SK-N-SH (cell line): ENCODE measurements around the gene KCNQ5. TPM values are rescaled to one million over a fixed set of nuclear protein-coding genes. Genes with fewer than 3 reads are reported as not detected.
A peak's percentile ranks its signal among the peaks of the same experiment; 100 is the strongest.

Experiments
- CTCF ChIA-PET: fragments of 300-600, 350-600 bp; formaldehyde crosslinking; extraction: SDS; loops from one replicate; lab custom pipeline; 2021; lab: Yijun Ruan, JAX
- POLR2A ChIA-PET: fragments of 350-600 bp; sonication (Branson Sonifier 250); formaldehyde crosslinking; extraction: SDS; loops from one replicate; lab custom pipeline; 2020; ENCODE audit warnings: antibody characterized with exemption, inconsistent platforms; lab: Yijun Ruan, JAX
- DNase-seq: peaks from one replicate; pipeline ENCODE4 v3.0.0; 2012
- H2AFZ ChIP-seq: fragments of 200-600 bp; sonication (generic); 2 replicates; pipeline ENCODE4 v1.8.1; 2016; ENCODE audit warnings: antibody characterized with exemption, mild to moderate bottlenecking, low read depth
- H3F3A ChIP-seq: fragments of 200-600 bp; sonication (generic); replicated peaks from 2 replicates; pipeline ENCODE3; 2016; ENCODE audit warnings: antibody characterized with exemption, mild to moderate bottlenecking; ENCODE audit not compliant: insufficient read depth
- H3K27ac ChIP-seq, 2 experiments: fragments of 200-500 bp in 1 of 2; fragments of 200-600 bp in 1 of 2; sonication (Bioruptor generic) in 1 of 2; sonication (generic), shearing (Covaris generic) in 1 of 2; 2 replicates each; pipeline versions ENCODE4 v1.5.1 to v1.6.1; 2014 to 2016; ENCODE audit warnings: low read depth in 2 of 2, inconsistent platforms in 1 of 2, low read length in 1 of 2, mild to moderate bottlenecking in 1 of 2, mixed read lengths in 1 of 2
- H3K27me3 ChIP-seq: fragments of 200-600 bp; sonication (generic), shearing (Covaris generic); 2 replicates; pipeline ENCODE4 v1.6.1; 2016; ENCODE audit warnings: mixed run types; ENCODE audit not compliant: insufficient read depth
- H3K36me3 ChIP-seq, 2 experiments: fragments of 200-500 bp in 1 of 2; fragments of 200-600 bp in 1 of 2; sonication (Bioruptor generic) in 1 of 2; sonication (generic) in 1 of 2; replicated peaks in 1 of 2; 2 replicates each; pipeline versions ENCODE3 to v1.5.1; 2014 to 2016; ENCODE audit warnings: low read length in 1 of 2, mild to moderate bottlenecking in 1 of 2; ENCODE audit not compliant: insufficient read depth in 2 of 2, control insufficient read depth in 1 of 2
- H3K4me1 ChIP-seq, 2 experiments: fragments of 200-500 bp in 1 of 2; fragments of 200-600 bp in 1 of 2; sonication (Bioruptor generic) in 1 of 2; sonication (generic), shearing (Covaris generic) in 1 of 2; 2 replicates each; pipeline versions ENCODE4 v1.5.1 to v1.6.1; 2014 to 2016; ENCODE audit warnings: low read depth in 1 of 2, low read length in 1 of 2, mixed run types in 1 of 2; ENCODE audit not compliant: insufficient read depth in 2 of 2, control insufficient read depth in 1 of 2
- H3K4me2 ChIP-seq: fragments of 200-600 bp; sonication (generic), shearing (Covaris generic); 2 replicates; pipeline ENCODE4 v1.6.1; 2017; ENCODE audit warnings: mixed run types
- H3K4me3 ChIP-seq, 2 experiments: fragments of 200-500 bp in 1 of 2; fragments of 200-600 bp in 1 of 2; sonication (Bioruptor generic) in 1 of 2; sonication (generic), shearing (Covaris generic) in 1 of 2; 2 replicates each; pipeline versions ENCODE4 v1.5.1 to v1.8.1; 2014 to 2016; ENCODE audit warnings: low read depth in 2 of 2, inconsistent platforms in 1 of 2, low read length in 1 of 2, mild to moderate bottlenecking in 1 of 2, mixed read lengths in 1 of 2, moderate library complexity in 1 of 2
- H3K79me2 ChIP-seq: fragments of 200-600 bp; sonication (generic); 2 replicates; pipeline ENCODE4 v1.8.1; 2017; ENCODE audit warnings: mild to moderate bottlenecking; ENCODE audit not compliant: insufficient read depth
- H3K9ac ChIP-seq: fragments of 200-600 bp; sonication (generic); 2 replicates; pipeline ENCODE4 v1.6.1; 2017; ENCODE audit warnings: mixed run types
- H3K9me2 ChIP-seq: fragments of 200-600 bp; sonication (generic); 2 replicates; pipeline ENCODE4 v1.6.1; 2017; ENCODE audit warnings: mixed run types
- H3K9me3 ChIP-seq: fragments of 200-600 bp; sonication (generic); 2 replicates; pipeline ENCODE4 v1.6.1; 2017; ENCODE audit warnings: mixed run types, mild to moderate bottlenecking, moderate library complexity
- H4K20me1 ChIP-seq: fragments of 200-600 bp; sonication (generic); 2 replicates; pipeline ENCODE4 v1.6.1; 2017; ENCODE audit warnings: mild to moderate bottlenecking, mixed run types; ENCODE audit not compliant: insufficient read depth
- CHD2 ChIP-seq: fragments of 150-350 bp; IDR thresholded peaks from 2 replicates; pipeline ENCODE4 v1.6.1; 2018; ENCODE audit warnings: low read length; ENCODE audit not compliant: partially characterized antibody
- ELF1 ChIP-seq: IDR thresholded peaks from 2 replicates; pipeline ENCODE4 v1.4.0; 2012
- EZH2phosphoT487 ChIP-seq: fragments of 200-600 bp; sonication (generic); IDR thresholded peaks from 2 replicates; pipeline ENCODE4 v1.6.1; 2017; ENCODE audit warnings: low read depth, mixed run types, mild to moderate bottlenecking, antibody characterized with exemption, moderate library complexity, borderline replicate concordance
- FOSL2 ChIP-seq: IDR thresholded peaks from 2 replicates; pipeline ENCODE4 v1.4.0; 2012; ENCODE audit warnings: low read depth, mild to moderate bottlenecking, moderate library complexity, borderline replicate concordance
- GABPA ChIP-seq: IDR thresholded peaks from 2 replicates; pipeline ENCODE4 v1.4.0; 2012; ENCODE audit warnings: low read depth, mild to moderate bottlenecking
- JUND ChIP-seq: IDR thresholded peaks from 2 replicates; pipeline ENCODE4 v1.4.0; 2012
- MXI1 ChIP-seq: IDR thresholded peaks from 2 replicates; pipeline ENCODE4 v1.6.1; 2012; ENCODE audit warnings: mild to moderate bottlenecking, low read depth, low read length, improper control_type of control experiment
- NFIC ChIP-seq: IDR thresholded peaks from 2 replicates; pipeline ENCODE4 v1.4.0; 2012; ENCODE audit warnings: borderline replicate concordance
- PBX3 ChIP-seq: IDR thresholded peaks from 2 replicates; pipeline ENCODE4; 2012
- POLR2AphosphoS5 ChIP-seq: IDR thresholded peaks from 2 replicates; pipeline ENCODE4 v1.6.1; 2012; ENCODE audit warnings: low read depth, low read length
- REST ChIP-seq: IDR thresholded peaks from 2 replicates; pipeline ENCODE4 v1.6.1; 2012; ENCODE audit warnings: mild to moderate bottlenecking, low read depth, low read length, moderate library complexity
- SMC3 ChIP-seq: IDR thresholded peaks from 2 replicates; pipeline ENCODE4 v1.6.1; 2012; ENCODE audit warnings: low read depth, low read length, improper control_type of control experiment
- USF2 ChIP-seq: fragments of 150-350 bp; IDR thresholded peaks from 2 replicates; pipeline ENCODE4 v1.6.1; 2017; ENCODE audit warnings: antibody characterized with exemption, low read length, low read depth, borderline replicate concordance
- YY1 ChIP-seq: IDR thresholded peaks from 2 replicates; pipeline ENCODE4 v1.4.0; 2012; ENCODE audit warnings: low read depth, mild to moderate bottlenecking
- WGBS: methylation state at CpG from one replicate; pipeline ENCODE4 v1.1.6; 2017; ENCODE audit warnings: low lambda C conversion rate; 5-methylcytosine and 5-hydroxymethylcytosine counted together
- polyA plus RNA-seq, 3 experiments: library from polyadenylated mRNA; depleted of rRNA; stranded (reverse); fragments of >200 nt; gene quantifications; 2 replicates each; pipeline ENCODE4 v1.2.3, GENCODE V29; 2012

KCNQ5 gene
- polyA plus RNA-seq, 1 of the 3 experiments (the other 2 are of a cell fraction), result 3.2 TPM

GRCh38 chr6:72956272-72956671, 334.4 kb downstream of the KCNQ5 start:
- H3F3A ChIP-seq, result peaks cover 5% of the 10 kb centered on the region
- POLR2A ChIA-PET, result no interaction called here
- H3K4me2 ChIP-seq, result no peak overlapping the region
- CTCF ChIA-PET, result interaction anchor here (0.6 to 1.5 kb wide), 2 partner anchors 336 to 739 kb away, joined by 3 to 4 read pairs; no protein-coding TSS in a partner anchor
- 50% methylated on average over 1 of the region's 1 CpG for WGBS
- H3K79me2 ChIP-seq, result peaks cover 28% of the 10 kb centered on the region; the same call in 1 of the 2 replicates
- H3K9me2 ChIP-seq, result no peaks in the 10 kb centered on the region
- H3K4me3 ChIP-seq, result no peak overlapping the region
- no peak for TF ChIP-seq GABPA
- no peak for TF ChIP-seq USF2
- TF ChIP-seq REST, result no peak
- no peaks in the 10 kb centered on the region for H3K27me3 ChIP-seq
- H3K36me3 ChIP-seq, result no peaks in the 10 kb centered on the region
- no peaks in the 10 kb centered on the region for H4K20me1 ChIP-seq
- no peak overlapping the region for H3K9ac ChIP-seq
- H2AFZ ChIP-seq, result 0 out of 2 replicates have a peak overlapping the region, but pooled peaks have one; percentile 3
- peaks cover 0 to 31% of the 10 kb centered on the region in 2 experiments; a peak in 2 of 4 replicates for H3K4me1 ChIP-seq
- H3K9me3 ChIP-seq, result no peaks in the 10 kb centered on the region
- no peak for DNase-seq
- H3K27ac ChIP-seq, result no peak overlapping the region

- WGBS, result 93% methylated on average over 2 of the region's 2 CpGs
- no peaks in the 10 kb centered on the region for H3K9me3 ChIP-seq
- POLR2A ChIA-PET, result no interaction called here
- H3K9ac ChIP-seq, result no peak overlapping the region
- no peaks in the 10 kb centered on the region for H3K27me3 ChIP-seq
- peaks cover 18% of the 10 kb centered on the region; the same call in 1 of the 2 replicates for H3K79me2 ChIP-seq
- no peaks in the 10 kb centered on the region for H3K36me3 ChIP-seq
- H3K9me2 ChIP-seq, result no peaks in the 10 kb centered on the region
- no peak overlapping the region for H3K27ac ChIP-seq
- CTCF ChIA-PET, result interaction anchor here (0.6 kb wide), 1 partner anchor 1967 kb away, joined by 3 read pairs; no protein-coding TSS in a partner anchor
- no peaks in the 10 kb centered on the region for H4K20me1 ChIP-seq
- H3F3A ChIP-seq, result no peaks in the 10 kb centered on the region
- H2AFZ ChIP-seq, result no peak overlapping the region; the same call in 1 of the 2 replicates
- H3K4me3 ChIP-seq, result no peak overlapping the region
- H3K4me2 ChIP-seq, result no peak overlapping the region
- peaks cover 0 to 12% of the 10 kb centered on the region in 2 experiments; a peak in 2 of 4 replicates for H3K4me1 ChIP-seq
- DNase-seq, result no peak
- no peak for TF ChIP-seq EZH2phosphoT487
- no peak for TF ChIP-seq FOSL2
- TF ChIP-seq CHD2, result no peak
- no peak for TF ChIP-seq NFIC
- TF ChIP-seq REST, result no peak
- TF ChIP-seq ELF1, result no peak
- no peak for TF ChIP-seq SMC3
- no peak for TF ChIP-seq YY1
- TF ChIP-seq JUND, result no peak
- TF ChIP-seq USF2, result no peak
- TF ChIP-seq PBX3, result no peak
- TF ChIP-seq MXI1, result no peak
- TF ChIP-seq POLR2AphosphoS5, result no peak
Observed at GRCh38 chr6:72959821-72960220, 338.0 kb downstream of the KCNQ5 start.
